Endothelial cell of hepatic sinusoid (primary cell): ENCODE data around the gene CFAP119.

Source experiments
- in situ Hi-C: cut with HindIII; loops from 2 replicates; pipeline ENCODE4 v1.10.0; 2017; ENCODE audit warnings: low sequenced_read_pairs

The CFAP119 gene

GRCh38 chr16:30764086-30764485, 2.2 kb upstream of the CFAP119 start:
- in situ Hi-C loops = no loop called here

- in situ Hi-C loops = no loop called here
Observed at GRCh38 chr16:30762991-30763725, 1.3 kb upstream of the CFAP119 start.

GRCh38 chr16:30761427-30761927, 385 bp downstream of the CFAP119 start:
- in situ Hi-C loops = no loop called here

- in situ Hi-C loops = no loop called here
Observed at GRCh38 chr16:30760577-30761426, 1.1 kb downstream of the CFAP119 start.

GRCh38 chr16:30760001-30760559, 1.8 kb downstream of the CFAP119 start:
- in situ Hi-C loops = no loop called here

- in situ Hi-C loops = no loop called here
Observed at GRCh38 chr16:30758988-30759491, 2.8 kb downstream of the CFAP119 start.

GRCh38 chr16:30757316-30757715, 4.5 kb downstream of the CFAP119 start:
- in situ Hi-C loops = no loop called here

- in situ Hi-C loops = no loop called here
Observed at GRCh38 chr16:30756781-30757100, 5.1 kb downstream of the CFAP119 start.

GRCh38 chr16:30755955-30756780, 5.7 kb downstream of the CFAP119 start:
- in situ Hi-C loops = no loop called here

GRCh38 chr16:30753596-30753995, 8.3 kb downstream of the CFAP119 start:
- in situ Hi-C loops = no loop called here

- in situ Hi-C loops = no loop called here
Observed at GRCh38 chr16:30750876-30751465, 10.9 kb downstream of the CFAP119 start.

- in situ Hi-C loops = no loop called here
Observed at GRCh38 chr16:30750201-30750600, 11.7 kb downstream of the CFAP119 start.

GRCh38 chr16:30748634-30749445, 13.0 kb downstream of the CFAP119 start:
- in situ Hi-C loops = no loop called here

- in situ Hi-C loops = no loop called here
Observed at GRCh38 chr16:30747799-30748633, 13.8 kb downstream of the CFAP119 start, which contains the start of gene PHKG2. Gene PHKG2, plus strand, starts transcription at chr16:30748425. Its CDS starts 396 bp downstream, at chr16:30748821.

- in situ Hi-C loops = no loop called here
Observed at GRCh38 chr16:30747331-30747730, 14.5 kb downstream of the CFAP119 start.

- in situ Hi-C loops = no loop called here
Observed at GRCh38 chr16:30746638-30747175, 15.2 kb downstream of the CFAP119 start.

- in situ Hi-C loops = no loop called here
Observed at GRCh38 chr16:30745082-30745481, 16.8 kb downstream of the CFAP119 start.

GRCh38 chr16:30744183-30744582, 17.7 kb downstream of the CFAP119 start:
- in situ Hi-C loops = no loop called here
